HG03095 (cell line): ENCODE measurements around the gene SYNJ2.

ENCODE experiments used
- ATAC-seq: cut with Tn5 transposase; IDR thresholded peaks from one replicate; pipeline ENCODE4 v1.9.1; 2021; ENCODE audit warnings: moderate library complexity; ENCODE audit not compliant: unreplicated experiment

The SYNJ2 gene

DNA sequence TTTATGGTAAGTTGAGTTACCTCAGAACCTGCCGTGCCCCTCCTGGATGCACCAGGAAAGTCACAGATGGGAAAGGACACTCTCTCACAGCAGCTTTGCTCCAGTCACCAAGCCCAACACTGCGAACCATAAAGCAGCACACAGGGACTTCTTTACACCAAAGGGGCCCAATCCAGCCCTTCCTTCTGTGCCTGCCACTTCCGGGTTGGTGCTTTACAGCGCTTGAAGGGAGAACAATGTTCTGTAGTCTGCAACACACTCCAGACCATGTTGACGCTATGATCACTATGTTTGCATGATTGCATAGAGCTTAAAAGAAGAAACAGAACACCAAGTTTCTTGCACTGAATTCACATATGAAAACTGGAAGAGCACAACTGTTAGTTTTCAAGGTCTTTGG lies 129.3 kb downstream of the SYNJ2 start:
- no peak for ATAC-seq

- no peak for ATAC-seq
Measured at GRCh38 chr6:158111987-158112386, 130.3 kb downstream of the SYNJ2 start.

- no peak for ATAC-seq
Measured at GRCh38 chr6:158113802-158114201, 132.1 kb downstream of the SYNJ2 start.

GRCh38 chr6:158115102-158115501 lies 133.4 kb downstream of the SYNJ2 start:
- no peak for ATAC-seq

DNA sequence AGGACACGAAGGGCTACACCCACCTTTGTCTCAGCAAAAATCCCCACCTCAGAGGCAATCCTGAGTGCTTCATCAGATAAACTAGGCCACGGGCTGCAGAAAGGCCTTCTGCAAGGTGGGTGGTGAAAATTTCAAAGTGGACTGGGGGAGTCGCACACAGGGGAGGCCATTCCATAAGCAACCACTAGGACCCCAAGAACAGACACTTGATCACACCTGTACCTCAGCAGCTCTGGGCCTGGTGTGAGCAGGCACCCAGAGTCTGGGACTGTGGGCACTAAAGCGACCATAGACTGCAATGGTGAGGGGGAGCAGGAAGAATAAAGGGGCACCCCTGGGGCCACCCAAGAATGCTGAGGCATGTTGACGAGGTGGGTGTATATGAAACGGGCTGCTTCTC lies 133.8 kb downstream of the SYNJ2 start:
- ATAC-seq = no peak

- no peak for ATAC-seq
Measured at GRCh38 chr6:158118886-158119285, 137.2 kb downstream of the SYNJ2 start.

DNA sequence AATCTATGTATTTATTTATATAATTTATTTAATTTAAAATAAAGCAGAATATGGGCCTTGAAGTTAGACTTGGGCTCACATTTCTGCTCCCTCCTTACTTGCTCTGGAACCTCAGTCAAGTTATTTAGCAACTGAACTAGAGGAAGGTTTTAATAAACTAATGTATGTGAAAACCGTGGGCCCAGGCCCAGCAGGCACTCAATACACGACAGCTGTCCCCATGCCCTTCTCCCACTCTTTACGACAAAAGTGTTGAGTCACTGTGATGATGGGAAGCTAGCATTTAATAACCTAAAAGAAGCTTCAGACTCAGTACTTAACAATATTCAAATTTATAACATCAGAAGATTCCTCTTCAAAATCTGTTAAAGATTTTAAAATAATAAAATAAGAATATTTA lies 139.7 kb downstream of the SYNJ2 start:
- no peak for ATAC-seq

- no peak for ATAC-seq
Measured at GRCh38 chr6:158122048-158122447, 140.4 kb downstream of the SYNJ2 start.

- no peak for ATAC-seq
Measured at GRCh38 chr6:158124288-158124687, 142.6 kb downstream of the SYNJ2 start.

DNA sequence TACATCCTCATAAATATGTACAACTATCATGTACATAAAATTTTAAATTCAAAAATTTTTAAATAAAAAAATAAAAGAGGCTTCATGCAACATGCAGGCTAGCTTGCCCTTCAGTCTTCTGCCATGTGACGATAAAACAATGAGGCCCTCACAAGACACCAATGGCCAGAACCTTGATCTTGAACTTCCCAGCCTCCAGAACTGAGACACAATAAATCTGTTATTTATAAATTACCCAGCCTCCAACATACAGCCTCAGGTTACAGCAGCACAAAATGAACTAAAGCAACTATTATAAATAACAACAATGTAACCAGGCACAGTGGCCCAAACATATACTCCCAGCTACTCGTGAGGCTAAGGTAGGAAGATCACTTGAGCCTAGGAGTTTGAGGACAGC lies 143.6 kb downstream of the SYNJ2 start:
- ATAC-seq = no peak

GRCh38 chr6:158131926-158132325 lies 150.3 kb downstream of the SYNJ2 start:
- ATAC-seq = no peak

DNA sequence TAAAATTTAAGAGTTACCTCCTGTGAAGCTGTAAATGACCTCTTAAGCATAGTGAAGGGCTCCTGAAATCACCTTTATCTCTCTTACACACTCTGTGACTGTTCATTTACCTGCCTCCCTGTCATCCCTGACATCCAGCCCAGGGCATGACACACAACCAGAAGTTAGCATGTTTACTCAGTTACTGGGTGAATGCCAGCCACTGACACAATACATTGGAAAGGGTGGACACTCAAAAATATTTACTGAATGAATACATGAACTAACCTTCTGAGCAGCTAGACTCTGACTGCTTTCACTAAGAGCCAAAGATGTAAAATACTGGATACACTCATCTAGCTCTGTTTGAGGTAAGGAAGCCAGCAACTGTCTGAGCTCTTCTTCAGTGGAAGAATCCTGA lies 161.1 kb downstream of the SYNJ2 start:
- no peak for ATAC-seq

DNA sequence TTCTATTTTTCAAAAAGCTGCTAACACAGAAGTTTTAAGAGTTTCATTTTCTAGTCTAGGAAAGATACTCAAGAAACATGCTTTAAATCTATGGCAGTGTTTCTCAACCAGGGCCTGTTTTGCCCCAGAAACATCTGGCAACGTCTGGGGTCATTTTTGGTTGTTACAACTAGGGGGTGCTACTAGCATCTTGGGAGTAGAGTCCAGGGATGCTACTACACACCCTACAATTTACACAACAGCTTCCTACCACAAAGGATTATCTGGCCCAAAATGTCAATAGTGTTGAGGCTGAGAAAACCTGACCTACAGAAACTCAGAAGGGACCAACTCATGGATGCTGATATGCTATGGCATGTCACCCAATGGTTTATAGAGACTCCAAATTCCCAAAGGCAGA lies 162.0 kb downstream of the SYNJ2 start:
- ATAC-seq = no peak
